NCI-H1417 treated with DMSO at 0.1 percent for 48 hours (cell line): ENCODE results near the gene ATP6AP1.

Experiments
- DNase-seq: peaks from one replicate; lab custom pipeline; 2025; lab: John Stamatoyannopoulos, UW

Gene ATP6AP1

GRCh38 chrX:154449618-154450017, 21.1 kb downstream of the ATP6AP1 start:
- no peak for DNase-seq

GRCh38 chrX:154450312-154450711, 21.8 kb downstream of the ATP6AP1 start:
- DNase-seq = no peak

- DNase-seq = no peak
These were observed 24.3 kb downstream of the ATP6AP1 start for GRCh38 chrX:154452823-154453222.

- no peak for DNase-seq
These were observed 29.1 kb downstream of the ATP6AP1 start for GRCh38 chrX:154457491-154458115.

- DNase-seq = no peak
These were observed 29.9 kb downstream of the ATP6AP1 start, which contains the start of gene PLXNA3 for GRCh38 chrX:154458116-154458953. Gene PLXNA3 (plus strand): TSS chrX:154458281. CDS start chrX:154460184, 1,903 bp downstream.

GRCh38 chrX:154458954-154459778, 30.7 kb downstream of the ATP6AP1 start:
- DNase-seq = no peak

GRCh38 chrX:154459832-154460231, 31.4 kb downstream of the ATP6AP1 start:
- no peak for DNase-seq

- DNase-seq = no peak
These were observed 31.8 kb downstream of the ATP6AP1 start for GRCh38 chrX:154460326-154460725.

- no peak for DNase-seq
These were observed 33.9 kb downstream of the ATP6AP1 start for GRCh38 chrX:154462396-154462795.

- no peak for DNase-seq
These were observed 35.2 kb downstream of the ATP6AP1 start for GRCh38 chrX:154463611-154464220.

- DNase-seq = no peak
These were observed 36.4 kb downstream of the ATP6AP1 start for GRCh38 chrX:154464806-154465365.

GRCh38 chrX:154465601-154466000, 37.1 kb downstream of the ATP6AP1 start:
- DNase-seq = no peak

- DNase-seq = no peak
These were observed 37.6 kb downstream of the ATP6AP1 start for GRCh38 chrX:154466036-154466435.

- no peak for DNase-seq
These were observed 38.4 kb downstream of the ATP6AP1 start for GRCh38 chrX:154466907-154467306.

GRCh38 chrX:154467556-154467955, 39.1 kb downstream of the ATP6AP1 start:
- no peak for DNase-seq

GRCh38 chrX:154468217-154468616, 39.7 kb downstream of the ATP6AP1 start:
- no peak for DNase-seq

GRCh38 chrX:154469114-154469513, 40.6 kb downstream of the ATP6AP1 start:
- no peak for DNase-seq

- DNase-seq = no peak
These were observed 41.4 kb downstream of the ATP6AP1 start for GRCh38 chrX:154469880-154470279.

- DNase-seq = no peak
These were observed 42.0 kb downstream of the ATP6AP1 start for GRCh38 chrX:154470434-154470833.

GRCh38 chrX:154470914-154471568, 42.6 kb downstream of the ATP6AP1 start:
- DNase-seq = no peak
